ENCODE measurements around the gene MEPCE. TPM values are rescaled to one million over a fixed set of nuclear protein-coding genes. Genes with fewer than 3 reads are reported as not detected.
A peak's percentile ranks its signal among the peaks of the same experiment; 100 is the strongest.

MEPCE gene
- total RNA-seq, 2 experiments from 2014 or later = 44.2 to 65.6 TPM

- Histone ChIP-seq H4K20me1 (ENCODE audit: insufficient read depth, low read length) (no peaks in the 10 kb centered on the region), H3K27ac (ENCODE audit: low read depth, low read length, poor library complexity, severe bottlenecking) (no peak overlapping the region), H3K79me2 (ENCODE audit: insufficient read depth, low read depth, low read length) (no peaks in the 10 kb centered on the region), H3K4me1 (ENCODE audit: insufficient read depth, low read length, poor library complexity, severe bottlenecking) (peaks cover 5% of the 10 kb centered on the region), H3K9me3 (ENCODE audit: low read length) (no peaks in the 10 kb centered on the region), H2AFZ (ENCODE audit: low read length) (no peak overlapping the region), H3K36me3 (ENCODE audit: insufficient read depth, low read length) (peaks cover 19% of the 10 kb centered on the region; the same call in 1 of the 2 replicates), H3K9me2 (ENCODE audit: insufficient read depth, low read length) (no peaks in the 10 kb centered on the region), H3K4me2 (ENCODE audit: low read length) (no peak overlapping the region), H3K4me3 (ENCODE audit: low read depth, low read length, poor library complexity, severe bottlenecking) (no peak overlapping the region)
- no TSS peak for BruUV-seq (replicated peaks)
- ChIA-PET POLR2A (interaction anchor here (1.1 kb wide), 1 partner anchor 14 kb away, joined by 4 read pairs; no protein-coding TSS in a partner anchor), CTCF (ENCODE audit: unreplicated experiment) (interaction anchor here (1.0 kb wide), 1 partner anchor 120 kb away, joined by 4 read pairs; the partner anchor contains the start of genes FBXO24 and LRCH4)
- TF ChIP-seq EZH2phosphoT487 (IDR thresholded peaks at IDR 0.05; ENCODE audit: borderline replicate concordance, low read depth, low read length) (no peak), CTCF (conservative IDR thresholded peaks at IDR 0.05; ENCODE audit: low read length) (peak; percentile 53)
- peak; percentile 22 for DNase-seq (ENCODE audit: low spot score)
- intact Hi-C loops (cut with micrococcal nuclease; ENCODE audit: unreplicated experiment) = no loop called here
Measured at GRCh38 chr7:100465702-100466311, 36.2 kb downstream of the MEPCE start.

GRCh38 chr7:100466653-100467605, 37.3 kb downstream of the MEPCE start:
- DNase-seq (ENCODE audit: low spot score) = no peak
- Histone ChIP-seq H3K9me3 (ENCODE audit: low read length) (no peaks in the 10 kb centered on the region), H4K20me1 (ENCODE audit: insufficient read depth, low read length) (no peaks in the 10 kb centered on the region), H3K79me2 (ENCODE audit: insufficient read depth, low read depth, low read length) (no peaks in the 10 kb centered on the region), H3K27ac (ENCODE audit: low read depth, low read length, poor library complexity, severe bottlenecking) (no peak overlapping the region), H3K4me2 (ENCODE audit: low read length) (no peak overlapping the region), H3K9me2 (ENCODE audit: insufficient read depth, low read length) (no peaks in the 10 kb centered on the region), H3K36me3 (ENCODE audit: insufficient read depth, low read length) (peaks cover 23% of the 10 kb centered on the region; the same call in 1 of the 2 replicates), H3K4me3 (ENCODE audit: low read depth, low read length, poor library complexity, severe bottlenecking) (no peak overlapping the region), H3K4me1 (ENCODE audit: insufficient read depth, low read length, poor library complexity, severe bottlenecking) (peaks cover 5% of the 10 kb centered on the region), H2AFZ (ENCODE audit: low read length) (no peak overlapping the region)
- ChIA-PET CTCF (ENCODE audit: unreplicated experiment) (no interaction called here), POLR2A (no interaction called here)
- TF ChIP-seq CTCF (conservative IDR thresholded peaks at IDR 0.05; ENCODE audit: low read length) = no peak
- no peak for TF ChIP-seq EZH2phosphoT487 (IDR thresholded peaks at IDR 0.05; ENCODE audit: borderline replicate concordance, low read depth, low read length)
- intact Hi-C loops (cut with micrococcal nuclease; ENCODE audit: unreplicated experiment) = no loop called here
- TSS peak; percentile 79 for BruUV-seq (replicated peaks)

Data from OCI-LY7 (cell line).